ENCODE measurements around the gene TEX19.

The TEX19 gene

GRCh38 chr17:82328141-82328993 lies 30.7 kb upstream of the TEX19 start:
- Histone ChIP-seq H3K27ac (no peak overlapping the region), H3K4me3 (no peak overlapping the region)
- no peak for TF ChIP-seq CTCF (IDR thresholded peaks at IDR 0.05)
- DNase-seq (ENCODE audit: low spot score) = no peak

GRCh38 chr17:82328994-82329507 lies 30.0 kb upstream of the TEX19 start:
- DNase-seq (ENCODE audit: low spot score) = no peak
- TF ChIP-seq CTCF (IDR thresholded peaks at IDR 0.05) = no peak
- Histone ChIP-seq H3K27ac (no peak overlapping the region), H3K4me3 (no peak overlapping the region)

- H3K4me3 ChIP-seq = no peak overlapping the region
- DNase-seq (ENCODE audit: low spot score) = no peak
- no peak for TF ChIP-seq CTCF (IDR thresholded peaks at IDR 0.05)
- H3K27ac ChIP-seq = no peak overlapping the region
Observed at GRCh38 chr17:82329683-82330321, 29.2 kb upstream of the TEX19 start.

GRCh38 chr17:82330322-82331239 lies 28.5 kb upstream of the TEX19 start:
- no peak for TF ChIP-seq CTCF (IDR thresholded peaks at IDR 0.05)
- no peak overlapping the region for H3K4me3 ChIP-seq
- H3K27ac ChIP-seq = no peak overlapping the region
- no peak for DNase-seq (ENCODE audit: low spot score)

DNA sequence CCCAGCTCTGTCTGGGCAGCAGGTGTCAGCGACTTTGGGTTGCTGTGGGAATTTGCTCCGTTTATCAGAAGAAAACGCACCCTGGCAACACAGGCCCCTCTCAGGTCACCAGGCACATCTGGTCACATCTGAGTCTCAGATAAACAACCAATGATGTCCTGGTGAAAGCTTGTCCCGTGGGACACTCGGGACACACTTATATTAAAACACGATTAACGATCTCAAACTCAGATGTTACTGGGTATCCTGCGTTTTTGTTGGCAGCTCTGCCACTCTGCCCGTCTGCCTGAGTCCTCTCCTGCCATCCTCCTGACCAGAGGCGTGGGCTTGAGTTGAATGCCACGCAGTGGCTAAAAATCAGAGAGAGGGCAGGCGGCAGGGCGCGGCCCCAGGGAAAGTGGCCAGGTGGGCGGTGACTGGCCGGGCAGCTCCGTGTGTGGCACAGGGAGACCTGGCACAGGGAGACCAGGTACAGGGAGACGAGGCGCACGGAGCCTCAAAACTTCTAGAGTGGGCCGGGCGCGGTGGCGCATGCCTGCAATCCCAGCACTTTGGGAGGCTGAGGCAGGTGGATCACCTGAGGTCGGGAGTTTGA lies 27.6 kb upstream of the TEX19 start:
- TF ChIP-seq CTCF (IDR thresholded peaks at IDR 0.05) = no peak
- no peak overlapping the region for H3K27ac ChIP-seq
- no peak for DNase-seq (ENCODE audit: low spot score)
- H3K4me3 ChIP-seq = no peak overlapping the region

- Histone ChIP-seq H3K27ac (peak overlapping the region in 1 of 2 donors; percentile 63), H3K4me3 (peak overlapping the region; percentile 77)
- no peak for DNase-seq (ENCODE audit: low spot score)
- no peak for TF ChIP-seq CTCF (IDR thresholded peaks at IDR 0.05)
Observed at GRCh38 chr17:82332669-82333278, 26.3 kb upstream of the TEX19 start.
